Activated CD4-positive, alpha-beta T cell treated with anti-CD3 and anti-CD28 coated beads, Interleukin-10, Interleukin-2, amounts not matched to agents 100 ng/mL and 50 ng/mL, durations not matched to agents 16 hours and 8 hours (primary cell): ENCODE measurements around the gene HINFP.
A peak's percentile ranks its signal among the peaks of the same experiment; 100 is the strongest.
"Not testable (repeated sequence)": the region's sequence is repeated elsewhere in the genome, so short reads cannot be mapped to it uniquely, and the experiment has no call there.

ENCODE experiments used
- DNase-seq: peaks from one replicate; pipeline ENCODE4 v3.0.0-alpha.2; 2020

The HINFP gene

GRCh38 chr11:119158467-119158866, 37.1 kb downstream of the HINFP start:
- DNase-seq, result no peak

DNA sequence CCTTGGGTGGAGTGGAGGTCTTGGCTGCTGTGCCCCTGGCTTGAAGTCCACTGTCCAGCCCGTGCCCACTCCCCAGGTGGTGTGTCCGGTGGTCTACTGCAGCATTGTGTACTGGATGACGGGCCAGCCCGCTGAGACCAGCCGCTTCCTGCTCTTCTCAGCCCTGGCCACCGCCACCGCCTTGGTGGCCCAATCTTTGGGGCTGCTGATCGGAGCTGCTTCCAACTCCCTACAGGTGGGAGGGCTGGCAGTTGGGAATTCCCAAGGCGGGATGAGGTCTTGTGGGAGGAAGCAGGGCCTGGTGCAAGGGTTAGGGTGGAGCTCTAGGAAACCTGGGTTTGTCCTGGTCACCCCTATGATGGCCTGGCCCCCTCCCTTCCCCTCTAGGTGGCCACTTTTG, 38.8 kb downstream of the HINFP start:
- DNase-seq, result no peak

GRCh38 chr11:119161871-119162270, 40.5 kb downstream of the HINFP start:
- DNase-seq, result no peak

GRCh38 chr11:119166368-119167076, 45.1 kb downstream of the HINFP start:
- DNase-seq, result no peak

GRCh38 chr11:119167077-119167458, 45.7 kb downstream of the HINFP start:
- DNase-seq, result not testable (repeated sequence)

DNA sequence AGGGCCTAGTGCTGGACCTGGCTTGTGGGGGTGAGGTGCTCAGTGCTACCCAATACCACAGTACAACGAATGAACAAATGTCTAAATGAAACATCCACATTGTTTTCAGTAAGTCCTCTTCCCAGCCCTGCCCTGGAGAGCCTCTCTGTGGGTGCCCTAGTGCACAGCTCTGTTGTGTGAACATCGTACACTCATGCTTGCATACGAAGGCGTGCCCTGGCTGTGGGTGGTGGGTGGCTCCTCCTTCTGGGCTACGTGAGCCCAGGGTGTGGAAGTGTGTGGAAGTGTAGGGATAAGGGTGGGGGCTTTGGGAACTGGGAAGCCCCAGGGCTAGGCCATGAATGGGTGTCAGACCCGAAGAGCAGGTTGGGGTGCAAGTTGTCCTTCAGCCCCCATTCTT, 46.6 kb downstream of the HINFP start:
- DNase-seq, result no peak

GRCh38 chr11:119168471-119169281, 47.3 kb downstream of the HINFP start, which contains the start of gene NLRX1:
NLRX1 (plus strand) TSS chr11:119168725; CDS start chr11:119171404, 2,679 bp downstream.
- peak; percentile 94 for DNase-seq

DNA sequence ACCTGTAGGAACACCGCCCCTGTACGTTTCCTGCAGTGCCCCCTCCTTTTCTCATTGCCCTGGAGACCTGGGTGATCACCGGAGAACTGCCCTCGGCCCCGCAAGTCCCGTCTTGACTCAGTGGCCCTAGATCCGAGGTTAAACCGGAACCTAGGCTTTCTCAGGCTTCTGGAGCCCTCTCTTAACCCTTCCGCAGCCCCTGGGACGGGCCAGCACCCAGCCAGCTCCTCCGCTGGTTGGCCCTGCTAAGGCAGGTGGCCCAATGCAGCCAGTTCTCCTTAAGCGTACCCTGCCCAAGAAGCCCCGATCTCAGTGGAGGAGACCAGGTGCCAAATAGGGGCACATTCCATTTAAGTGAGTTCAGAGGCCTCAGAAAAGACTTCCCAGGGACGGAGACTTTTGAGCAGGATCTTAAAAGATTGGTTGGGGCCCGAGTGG, 47.9 kb downstream of the HINFP start:
- peak; percentile 69 for DNase-seq

DNA sequence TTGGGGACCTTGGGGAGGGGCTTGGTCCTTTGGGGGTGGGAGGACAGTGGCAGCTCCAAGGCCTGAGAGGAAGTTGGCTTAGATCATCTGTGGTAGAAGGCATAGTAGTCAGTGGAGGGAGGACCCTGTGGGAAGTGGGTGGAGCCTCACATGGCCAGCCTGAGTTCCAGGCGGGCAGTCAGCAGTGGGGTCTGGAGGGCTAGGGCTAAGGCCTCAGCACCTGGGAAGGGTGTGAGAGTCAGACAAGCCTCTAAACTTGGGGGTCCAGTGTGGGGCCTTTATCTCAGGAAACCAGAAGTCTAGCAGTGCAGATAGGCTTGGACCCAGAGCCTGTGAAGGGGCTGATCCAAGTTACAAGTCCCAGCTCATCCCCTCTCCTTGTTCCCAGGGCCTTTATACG, 51.1 kb downstream of the HINFP start:
- DNase-seq, result no peak

DNA sequence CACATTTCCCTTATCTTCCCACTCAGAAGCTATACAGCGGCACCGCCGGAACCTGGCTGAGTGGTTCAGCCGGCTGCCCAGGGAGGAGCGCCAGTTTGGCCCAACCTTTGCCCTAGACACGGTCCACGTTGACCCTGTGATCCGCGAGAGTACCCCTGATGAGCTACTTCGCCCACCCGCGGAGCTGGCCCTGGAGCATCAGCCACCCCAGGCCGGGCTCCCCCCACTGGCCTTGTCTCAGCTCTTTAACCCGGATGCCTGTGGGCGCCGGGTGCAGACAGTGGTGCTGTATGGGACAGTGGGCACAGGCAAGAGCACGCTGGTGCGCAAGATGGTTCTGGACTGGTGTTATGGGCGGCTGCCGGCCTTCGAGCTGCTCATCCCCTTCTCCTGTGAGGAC, 52.1 kb downstream of the HINFP start:
- DNase-seq, result no peak

DNA sequence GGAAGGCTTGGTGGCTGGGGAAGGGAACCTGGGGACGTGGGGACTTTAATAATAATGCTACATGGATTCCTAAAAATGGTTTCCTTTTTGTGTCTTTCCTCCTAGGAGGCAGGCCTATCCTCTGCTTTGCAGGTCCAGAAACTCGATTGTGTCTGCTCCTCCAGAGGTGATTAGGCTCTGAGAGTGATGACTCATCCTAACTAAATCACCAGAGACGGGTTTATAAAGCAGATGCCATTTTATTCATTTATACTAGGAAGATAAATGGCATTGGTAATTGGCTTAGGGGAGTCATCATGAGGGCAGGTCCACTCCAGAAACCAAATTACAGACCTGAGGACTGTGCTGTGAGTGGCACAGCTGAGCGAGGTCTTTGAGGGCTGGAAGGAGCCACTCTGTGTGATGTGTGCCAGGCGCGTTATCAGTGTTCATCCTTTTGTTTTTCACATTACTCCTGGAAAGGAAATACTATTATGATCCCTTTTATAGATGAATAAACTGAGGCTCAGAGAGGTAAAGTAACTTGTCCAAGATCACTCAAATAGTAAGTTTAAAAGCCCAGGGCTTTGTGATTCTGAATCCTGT, 54.2 kb downstream of the HINFP start:
- peak; percentile 27 for DNase-seq

GRCh38 chr11:119178166-119178680, 56.8 kb downstream of the HINFP start:
- no peak for DNase-seq

DNA sequence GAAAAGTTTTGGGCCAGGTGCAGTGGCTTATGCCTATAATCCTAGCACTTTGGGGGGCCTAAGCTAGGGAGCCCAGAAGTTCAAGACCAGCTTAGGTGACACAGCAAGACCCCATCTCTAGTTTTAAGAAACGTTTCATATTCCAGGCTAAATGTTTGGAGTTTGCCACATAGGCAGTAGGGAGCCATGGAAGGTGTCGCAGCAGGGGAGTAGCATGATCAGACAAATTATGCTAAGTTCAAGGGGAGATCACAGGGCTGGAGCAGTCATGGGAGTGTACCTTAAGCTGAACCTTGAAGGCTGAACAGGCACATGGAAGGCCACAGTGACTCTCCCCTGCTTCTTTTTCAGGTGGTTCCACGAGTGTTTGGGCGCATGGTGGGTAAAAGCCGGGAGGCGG, 58.0 kb downstream of the HINFP start:
- no peak for DNase-seq

- no peak for DNase-seq
Observed at GRCh38 chr11:119179983-119180382, 58.6 kb downstream of the HINFP start.

GRCh38 chr11:119180729-119181676, 59.6 kb downstream of the HINFP start:
- DNase-seq, result no peak

DNA sequence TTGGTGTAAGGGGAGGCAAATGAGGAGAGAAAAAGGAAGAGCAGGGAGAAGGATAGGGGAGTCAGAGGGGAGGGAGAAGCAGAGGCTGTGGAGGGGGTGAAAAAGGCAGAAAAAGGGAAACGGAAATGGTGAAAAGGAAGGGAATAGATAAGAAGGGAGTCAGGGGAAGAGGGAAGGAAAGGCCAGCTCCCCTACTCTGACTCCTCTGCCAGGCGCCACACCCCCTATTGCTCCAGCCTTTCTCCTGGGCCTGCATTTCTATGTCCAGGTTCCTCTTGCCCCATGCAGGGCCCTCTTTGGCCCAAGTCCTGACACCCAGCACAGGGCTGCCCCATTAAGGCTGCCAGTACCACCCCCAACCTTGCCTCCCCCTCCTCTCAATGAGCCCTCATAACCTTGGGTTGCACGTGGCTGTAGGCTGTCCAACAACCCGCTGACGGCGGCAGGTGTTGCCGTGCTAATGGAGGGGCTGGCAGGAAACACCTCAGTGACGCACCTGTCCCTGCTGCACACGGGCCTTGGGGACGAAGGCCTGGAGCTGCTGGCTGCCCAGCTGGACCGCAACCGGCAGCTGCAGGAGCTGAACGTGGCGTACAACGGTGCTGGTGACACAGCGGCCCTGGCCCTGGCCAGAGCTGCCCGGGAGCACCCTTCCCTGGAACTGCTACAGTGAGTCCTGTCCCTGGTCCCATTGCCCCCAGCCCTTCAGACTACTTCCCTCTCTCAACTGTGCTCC, 60.5 kb downstream of the HINFP start:
- DNase-seq, result no peak

DNA sequence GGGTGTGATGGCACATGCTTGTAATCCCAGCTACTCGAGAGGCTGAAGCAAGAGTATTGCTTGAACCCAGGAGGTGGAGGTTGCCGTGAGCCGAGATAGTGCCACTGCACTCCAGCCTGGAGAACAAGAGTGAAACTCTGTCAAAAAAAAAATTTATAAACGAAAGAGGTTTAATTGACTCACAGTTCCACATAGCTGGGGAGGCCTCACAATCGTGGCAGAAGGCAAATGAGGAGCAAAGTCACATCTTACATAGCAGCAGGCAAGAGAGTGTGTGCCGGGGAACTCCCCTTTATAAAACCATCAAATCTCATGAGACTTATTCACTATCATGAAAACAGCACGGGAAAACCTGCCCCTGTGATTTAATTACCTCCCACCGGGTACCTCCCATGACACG, 63.0 kb downstream of the HINFP start:
- DNase-seq, result not testable (repeated sequence)
